ENCODE measurements around the gene SLC6A7. TPM values are rescaled to one million over a fixed set of nuclear protein-coding genes. Genes with fewer than 3 reads are reported as not detected.

Gene SLC6A7
- total RNA-seq, 1 experiment from 2014 or later, result 0.04 TPM

DNA sequence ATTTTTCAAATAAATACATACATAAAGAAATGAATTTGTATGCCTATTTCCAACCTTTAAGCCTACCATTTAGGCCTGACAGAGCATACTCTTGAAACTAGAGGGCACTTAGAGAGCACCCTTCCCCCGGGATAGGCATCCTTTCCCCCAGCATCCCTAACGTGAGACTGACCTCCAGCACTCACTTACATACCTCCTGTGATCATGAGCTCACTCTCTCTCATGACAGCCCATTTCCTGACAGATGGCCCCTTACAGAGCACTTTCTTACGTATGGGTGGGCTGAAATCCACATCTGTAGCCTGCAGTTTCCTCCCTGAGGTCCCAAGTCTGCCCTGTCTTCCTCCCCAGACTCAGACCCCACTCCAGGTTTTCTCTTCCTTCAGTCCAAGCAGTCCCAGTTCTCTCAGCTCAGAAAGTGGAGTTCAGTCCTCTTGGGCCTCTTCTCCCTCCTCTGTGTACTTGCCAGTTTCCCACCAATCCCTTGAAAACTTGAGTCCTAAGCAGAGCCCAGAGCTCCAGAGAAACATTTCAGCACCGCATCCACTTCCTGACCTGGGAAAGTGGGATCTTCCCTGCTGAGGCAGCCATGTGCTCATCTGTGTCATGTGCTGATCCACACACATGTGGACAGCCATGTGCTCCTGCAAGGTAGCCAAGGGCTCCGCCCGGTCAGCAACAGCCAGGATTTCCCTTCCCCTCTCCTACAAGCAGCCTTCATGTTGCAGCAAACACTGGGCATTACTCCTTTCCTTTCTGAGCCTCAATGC lies 25.5 kb upstream of the SLC6A7 start:
- Mint-ChIP-seq H3K4me3 (no peak overlapping the region), H3K36me3 (no peaks in the 10 kb centered on the region), H3K27me3 (ENCODE audit: low read depth) (peaks cover 74% of the 10 kb centered on the region), H3K9me3 (no peaks in the 10 kb centered on the region), H3K4me1 (peaks cover 30% of the 10 kb centered on the region), H3K27ac (no peak overlapping the region)
- ChIA-PET POLR2A (no interaction called here), CTCF (interaction anchor here (2.0 to 3.9 kb wide), 2 partner anchors 11 to 54 kb away, joined by 4 to 23 read pairs; no protein-coding TSS in a partner anchor)
- no peak for ATAC-seq
- DNase-seq (ENCODE audit: low spot score), result no peak
- TF ChIP-seq HMGXB4 (CRISPR knock-in tag; IDR thresholded peaks at IDR 0.05) (no peak), USF1 (CRISPR knock-in tag; IDR thresholded peaks at IDR 0.05) (no peak), HMGA2 (CRISPR knock-in tag; IDR thresholded peaks at IDR 0.05) (no peak), MXD4 (CRISPR knock-in tag; IDR thresholded peaks at IDR 0.05; ENCODE audit: borderline replicate concordance) (no peak), ZNF512 (CRISPR knock-in tag; IDR thresholded peaks at IDR 0.05; ENCODE audit: borderline replicate concordance) (no peak), ZNF423 (CRISPR knock-in tag; IDR thresholded peaks at IDR 0.05) (no peak), IRF2 (CRISPR knock-in tag; IDR thresholded peaks at IDR 0.05; ENCODE audit: borderline replicate concordance, low read depth) (no peak), NR3C1 (CRISPR knock-in tag; conservative IDR thresholded peaks at IDR 0.05; ENCODE audit: low read depth) (no peak), FOXP4 (CRISPR knock-in tag; IDR thresholded peaks at IDR 0.05) (no peak), OVOL2 (CRISPR knock-in tag; IDR thresholded peaks at IDR 0.05; ENCODE audit: borderline replicate concordance) (no peak), NR2C2 (CRISPR knock-in tag; IDR thresholded peaks at IDR 0.05) (no peak), SOX15 (CRISPR knock-in tag; IDR thresholded peaks at IDR 0.05) (no peak), JUN (CRISPR knock-in tag; IDR thresholded peaks at IDR 0.05) (no peak), ATF1 (CRISPR knock-in tag; IDR thresholded peaks at IDR 0.05) (no peak)
- TF ChIP-seq, protein P1, sequence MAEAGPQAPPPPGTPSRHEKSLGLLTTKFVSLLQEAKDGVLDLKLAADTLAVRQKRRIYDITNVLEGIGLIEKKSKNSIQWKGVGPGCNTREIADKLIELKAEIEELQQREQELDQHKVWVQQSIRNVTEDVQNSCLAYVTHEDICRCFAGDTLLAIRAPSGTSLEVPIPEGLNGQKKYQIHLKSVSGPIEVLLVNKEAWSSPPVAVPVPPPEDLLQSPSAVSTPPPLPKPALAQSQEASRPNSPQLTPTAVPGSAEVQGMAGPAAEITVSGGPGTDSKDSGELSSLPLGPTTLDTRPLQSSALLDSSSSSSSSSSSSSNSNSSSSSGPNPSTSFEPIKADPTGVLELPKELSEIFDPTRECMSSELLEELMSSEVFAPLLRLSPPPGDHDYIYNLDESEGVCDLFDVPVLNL (CRISPR knock-in tag; IDR thresholded peaks at IDR 0.05; ENCODE audit: borderline replicate concordance, low read depth), result no peak
- TF ChIP-seq, protein P2, sequence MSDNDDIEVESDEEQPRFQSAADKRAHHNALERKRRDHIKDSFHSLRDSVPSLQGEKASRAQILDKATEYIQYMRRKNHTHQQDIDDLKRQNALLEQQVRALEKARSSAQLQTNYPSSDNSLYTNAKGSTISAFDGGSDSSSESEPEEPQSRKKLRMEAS (CRISPR knock-in tag; IDR thresholded peaks at IDR 0.05), result no peak

GRCh38 chr5:150166037-150166649 lies 23.7 kb upstream of the SLC6A7 start:
- CTCF ChIA-PET, result interaction anchor here (0.6 to 1.9 kb wide), 9 partner anchors 9 to 390 kb away, joined by 3 to 10 read pairs (median 3); no protein-coding TSS in a partner anchor
- ATAC-seq (no peak), DNase-seq (ENCODE audit: low spot score) (peak; percentile 26)
- H3K27me3 Mint-ChIP-seq (ENCODE audit: low read depth), result peaks cover 88% of the 10 kb centered on the region
- no peak overlapping the region for H3K27ac Mint-ChIP-seq
- H3K36me3 Mint-ChIP-seq, result no peaks in the 10 kb centered on the region
- H3K9me3 Mint-ChIP-seq, result no peaks in the 10 kb centered on the region
- peak overlapping the region; percentile 45 for H3K4me3 Mint-ChIP-seq
- H3K4me1 Mint-ChIP-seq, result peaks cover 27% of the 10 kb centered on the region
- POLR2A ChIA-PET, result interaction anchor here (0.7 kb wide), 2 partner anchors 85 to 1287 kb away, joined by 3 read pairs; no protein-coding TSS in a partner anchor
- TF ChIP-seq ERG (CRISPR knock-in tag; IDR thresholded peaks at IDR 0.05) (no peak), ZNF281 (CRISPR knock-in tag; IDR thresholded peaks at IDR 0.05) (no peak), ATF2 (CRISPR knock-in tag; IDR thresholded peaks at IDR 0.05; ENCODE audit: borderline replicate concordance, low read depth) (no peak), ZNF219 (CRISPR knock-in tag; IDR thresholded peaks at IDR 0.05; ENCODE audit: borderline replicate concordance) (no peak)

Data from WTC11 (cell line).